ENCODE results near the gene SLC9A4. TPM values are rescaled to one million over a fixed set of nuclear protein-coding genes. Genes with fewer than 3 reads are reported as not detected.
A peak's percentile ranks its signal among the peaks of the same experiment; 100 is the strongest.

The SLC9A4 gene
- total RNA-seq, 1 experiment from 2014 or later = 0.07 TPM

- Histone ChIP-seq H3K36me3 (ENCODE audit: control insufficient read depth in 1 of 2, insufficient read depth in 2 of 2, low read length in 2 of 2) (no peaks in the 10 kb centered on the region), H3K79me2 (ENCODE audit: insufficient read depth, low read length) (no peaks in the 10 kb centered on the region), H3K9ac (ENCODE audit: low read length) (no peak overlapping the region), H4K20me1 (ENCODE audit: insufficient read depth) (no peaks in the 10 kb centered on the region), H3K9me3 (ENCODE audit: control insufficient read depth in 1 of 2, insufficient read depth in 1 of 2, low read depth in 1 of 2, low read length in 2 of 2) (no peaks in the 10 kb centered on the region), H3K4me3 (replicated peaks in 1 of 2; ENCODE audit: low read depth in 1 of 2, low read length in 2 of 2) (no peak overlapping the region), H3K27ac (ENCODE audit: low read depth, low read length) (no peak overlapping the region), H2AFZ (ENCODE audit: low read depth, low read length, poor library complexity, severe bottlenecking) (peak overlapping the region; percentile 37), H3K4me1 (ENCODE audit: control insufficient read depth in 1 of 2, insufficient read depth in 2 of 2, low read length in 2 of 2) (no peaks in the 10 kb centered on the region; a peak in 1 of 4 replicates), H3K27me3 (ENCODE audit: insufficient read depth, low read length) (no peaks in the 10 kb centered on the region), H3K4me2 (ENCODE audit: low read length) (peak overlapping the region; percentile 24), H3K9me2 (ENCODE audit: insufficient read depth) (no peaks in the 10 kb centered on the region)
- ChIA-PET CTCF (interaction anchor here (0.8 to 2.4 kb wide), 11 partner anchors 9 to 559 kb away, joined by 3 to 17 read pairs (median 5); no protein-coding TSS in a partner anchor), RAD21 (ENCODE audit: low non-redundant PET in 1 of 2, low total read pairs in 2 of 2, uncharacterized antibody in 2 of 2, unreplicated experiment in 2 of 2) (interaction anchor here in 1 of 2 experiments (1.0 kb wide), 2 partner anchors 202 to 1024 kb away, joined by 3 to 4 read pairs; no protein-coding TSS in a partner anchor), POLR2A (no interaction called here)
- intact Hi-C loops (cut with micrococcal nuclease) = loop anchor here (5.0 to 10.0 kb wide), 2 partner anchors 186 to 1108 kb away; no protein-coding TSS in a partner anchor
- peak; percentile 73 for TF ChIP-seq RAD21 (IDR thresholded peaks at IDR 0.05; ENCODE audit: low read depth)
- TF ChIP-seq SRF (IDR thresholded peaks at IDR 0.05; ENCODE audit: low read depth) = no peak
- peak; percentile 60 to 76 (median 67); a peak in 5 of 6 replicates for TF ChIP-seq CTCF (IDR thresholded peaks at IDR 0.05 in 2 of 3, conservative IDR thresholded peaks at IDR 0.05 in 1 of 3; ENCODE audit: borderline replicate concordance in 1 of 3, insufficient read depth in 1 of 3, low read depth in 2 of 3, low read length in 2 of 3)
- no TSS peak for BruUV-seq (replicated peaks)
- ATAC-seq (peak; percentile 73), DNase-seq (ENCODE audit: low read depth, low spot score) (peak; percentile 18)
Measured at GRCh38 chr2:102442967-102443828, 29.8 kb upstream of the SLC9A4 start.

GRCh38 chr2:102444233-102444632, 28.8 kb upstream of the SLC9A4 start:
- Histone ChIP-seq H3K9me2 (ENCODE audit: insufficient read depth) (no peaks in the 10 kb centered on the region), H3K9ac (ENCODE audit: low read length) (no peak overlapping the region), H3K27me3 (ENCODE audit: insufficient read depth, low read length) (no peaks in the 10 kb centered on the region), H3K4me1 (ENCODE audit: control insufficient read depth in 1 of 2, insufficient read depth in 2 of 2, low read length in 2 of 2) (no peaks in the 10 kb centered on the region; a peak in 1 of 4 replicates), H3K9me3 (ENCODE audit: control insufficient read depth in 1 of 2, insufficient read depth in 1 of 2, low read depth in 1 of 2, low read length in 2 of 2) (no peaks in the 10 kb centered on the region), H4K20me1 (ENCODE audit: insufficient read depth) (no peaks in the 10 kb centered on the region), H2AFZ (ENCODE audit: low read depth, low read length, poor library complexity, severe bottlenecking) (no peak overlapping the region), H3K4me2 (ENCODE audit: low read length) (no peak overlapping the region), H3K27ac (ENCODE audit: low read depth, low read length) (no peak overlapping the region), H3K4me3 (replicated peaks in 1 of 2; ENCODE audit: low read depth in 1 of 2, low read length in 2 of 2) (no peak overlapping the region), H3K36me3 (ENCODE audit: control insufficient read depth in 1 of 2, insufficient read depth in 2 of 2, low read length in 2 of 2) (no peaks in the 10 kb centered on the region), H3K79me2 (ENCODE audit: insufficient read depth, low read length) (no peaks in the 10 kb centered on the region)
- ChIA-PET CTCF (interaction anchor here (0.8 to 2.4 kb wide), 5 partner anchors 142 to 438 kb away, joined by 3 to 10 read pairs (median 7); no protein-coding TSS in a partner anchor), POLR2A (no interaction called here), RAD21 (ENCODE audit: low non-redundant PET in 1 of 2, low total read pairs in 2 of 2, uncharacterized antibody in 2 of 2, unreplicated experiment in 2 of 2) (interaction anchor here in 1 of 2 experiments (0.5 kb wide), 1 partner anchor 1713 kb away, joined by 3 read pairs; no protein-coding TSS in a partner anchor)
- no peak for ATAC-seq
- intact Hi-C loops (cut with micrococcal nuclease) = loop anchor here (5.0 to 10.0 kb wide), 2 partner anchors 187 to 1109 kb away; no protein-coding TSS in a partner anchor
- no TSS peak for BruUV-seq (replicated peaks)
- DNase-seq (ENCODE audit: low read depth, low spot score) = no peak
- TF ChIP-seq ZBTB33 (IDR thresholded peaks at IDR 0.05; ENCODE audit: extremely low read depth, insufficient replicate concordance, low read length) (no peak), EGR1 (IDR thresholded peaks at IDR 0.05; ENCODE audit: low read depth) (no peak), YY1 (IDR thresholded peaks at IDR 0.05; ENCODE audit: extremely low read depth, insufficient replicate concordance, low read depth, low read length) (no peak), EZH2 (IDR thresholded peaks at IDR 0.05) (no peak), ELF1 (IDR thresholded peaks at IDR 0.05; ENCODE audit: borderline replicate concordance, low read depth) (no peak), ZNF274 (IDR thresholded peaks at IDR 0.05; ENCODE audit: low read depth, low read length) (no peak), SP1 (IDR thresholded peaks at IDR 0.05; ENCODE audit: low read depth) (no peak), SRF (IDR thresholded peaks at IDR 0.05; ENCODE audit: low read depth) (no peak), JUND (IDR thresholded peaks at IDR 0.05) (no peak)
